Measurements from ENCODE around the gene MAFG. TPM values are rescaled to one million over a fixed set of nuclear protein-coding genes. Genes with fewer than 3 reads are reported as not detected.

The MAFG gene
- total RNA-seq, 1 experiment from 2014 or later: 36.1 TPM

- BruUV-seq (replicated peaks): no TSS peak
These were observed 14.6 kb upstream of the MAFG start for GRCh38 chr17:81942167-81942553.

DNA sequence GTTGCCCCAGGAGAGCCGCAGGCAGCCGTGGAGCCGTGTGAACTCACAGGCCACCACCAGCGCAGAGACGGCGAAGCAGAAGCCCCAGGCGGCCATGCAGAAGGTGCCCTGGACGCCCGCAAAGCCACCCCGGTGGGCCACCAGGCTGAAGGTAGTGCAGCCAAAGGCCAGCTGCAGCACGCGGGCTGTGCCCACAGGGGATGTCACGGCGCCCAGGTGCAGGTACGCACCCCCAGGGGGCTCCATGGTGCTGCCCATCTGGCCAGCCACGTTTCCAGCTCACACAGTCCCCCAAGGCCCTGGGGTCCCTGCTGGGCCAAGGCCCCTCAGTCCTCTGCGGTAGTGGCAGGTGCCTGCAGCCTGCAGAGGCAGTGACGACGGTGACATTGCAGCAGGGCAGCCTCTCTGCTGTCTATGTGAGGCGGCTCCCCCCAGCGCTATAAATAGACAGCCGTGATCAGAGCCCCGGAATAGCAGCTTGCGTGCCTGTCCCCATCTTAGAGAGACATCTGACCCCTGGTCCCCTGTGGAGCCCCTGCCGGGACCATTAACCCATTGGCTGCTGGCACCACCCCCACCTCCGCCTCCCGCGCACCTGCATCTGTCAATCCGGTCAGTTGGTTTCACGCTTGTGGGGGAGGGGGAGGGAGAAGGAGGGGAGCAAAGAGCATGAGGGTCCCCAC is 14.1 kb upstream of the MAFG start:
- Mint-ChIP-seq H3K4me1 (ENCODE audit: low read depth, unreplicated experiment) (peaks cover 7% of the 10 kb centered on the region), H3K9me3 (ENCODE audit: low read depth, unreplicated experiment) (no peaks in the 10 kb centered on the region), H3K27ac (ENCODE audit: unreplicated experiment) (no peak overlapping the region), H3K36me3 (ENCODE audit: insufficient read depth, unreplicated experiment) (peaks cover 18% of the 10 kb centered on the region), H3K27me3 (ENCODE audit: unreplicated experiment) (no peaks in the 10 kb centered on the region), H3K4me3 (ENCODE audit: low read depth, unreplicated experiment) (no peak overlapping the region)
- no peak for TF ChIP-seq CTCF (IDR thresholded peaks at IDR 0.05; ENCODE audit: unreplicated experiment)
- DNase-seq: no peak
- BruUV-seq (replicated peaks): no TSS peak
- intact Hi-C loops (cut with micrococcal nuclease; ENCODE audit: unreplicated experiment): no loop called here
- CTCF ChIA-PET: no interaction called here

More at GRCh38 chr17:81942167-81942553, 14.6 kb upstream of the MAFG start:
- Mint-ChIP-seq H3K4me1 (ENCODE audit: low read depth, unreplicated experiment) (peaks cover 7% of the 10 kb centered on the region), H3K27ac (ENCODE audit: unreplicated experiment) (no peak overlapping the region), H3K27me3 (ENCODE audit: unreplicated experiment) (no peaks in the 10 kb centered on the region), H3K4me3 (ENCODE audit: low read depth, unreplicated experiment) (no peak overlapping the region), H3K9me3 (ENCODE audit: low read depth, unreplicated experiment) (no peaks in the 10 kb centered on the region), H3K36me3 (ENCODE audit: insufficient read depth, unreplicated experiment) (peaks cover 12% of the 10 kb centered on the region)
- intact Hi-C loops (cut with micrococcal nuclease; ENCODE audit: unreplicated experiment): no loop called here
- no peak for TF ChIP-seq CTCF (IDR thresholded peaks at IDR 0.05; ENCODE audit: unreplicated experiment)
- no peak for DNase-seq
- CTCF ChIA-PET: no interaction called here

DNA sequence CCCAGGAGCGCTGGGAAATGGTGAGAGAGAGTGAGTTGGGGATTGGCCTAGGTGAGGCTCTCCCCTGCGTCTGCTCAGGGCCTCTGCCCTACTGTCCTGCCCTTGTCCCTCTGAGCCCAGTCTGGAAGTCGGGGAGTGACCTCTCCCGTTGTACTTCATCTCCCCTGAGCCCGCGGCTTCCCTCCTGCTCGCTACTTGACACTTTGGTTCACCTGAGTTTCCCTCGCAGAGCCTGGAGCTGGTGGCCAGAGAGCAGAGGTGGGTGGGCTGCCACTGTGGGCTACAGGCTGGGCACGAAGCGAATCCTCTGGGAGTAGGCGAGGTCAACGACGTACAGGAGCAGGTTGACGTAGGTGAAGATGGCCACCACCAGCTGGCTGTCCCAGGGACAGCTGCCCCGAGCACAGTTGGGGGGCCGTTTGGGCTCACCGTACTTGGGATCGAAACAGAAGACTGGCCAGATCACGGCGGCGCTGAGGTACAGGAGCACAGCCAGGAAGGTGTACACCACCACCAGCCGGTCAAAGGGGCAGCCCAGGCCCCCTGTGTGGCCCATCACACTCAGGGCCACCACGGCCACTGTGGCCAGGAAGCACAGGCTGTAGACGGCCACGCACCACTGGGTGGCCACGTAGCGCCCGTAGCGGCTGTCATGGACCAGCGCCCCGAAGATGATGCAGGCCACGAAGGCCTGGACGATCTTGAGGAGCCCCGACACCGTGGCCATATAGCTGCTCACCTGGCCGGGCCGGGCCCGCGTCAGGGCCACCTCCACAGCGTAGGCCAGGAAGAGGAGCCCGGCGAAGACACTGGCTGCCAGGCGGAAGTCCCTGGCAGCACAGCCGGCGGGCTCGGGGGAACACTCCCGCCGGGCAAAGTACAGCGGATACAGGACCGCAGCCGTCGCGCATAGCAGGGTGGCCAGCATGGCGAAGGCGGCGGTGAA is 13.3 kb upstream of the MAFG start:
- BruUV-seq (replicated peaks): no TSS peak
- intact Hi-C loops (cut with micrococcal nuclease; ENCODE audit: unreplicated experiment): no loop called here
- Mint-ChIP-seq H3K27ac (ENCODE audit: unreplicated experiment) (no peak overlapping the region), H3K27me3 (ENCODE audit: unreplicated experiment) (no peaks in the 10 kb centered on the region), H3K36me3 (ENCODE audit: insufficient read depth, unreplicated experiment) (peaks cover 26% of the 10 kb centered on the region), H3K9me3 (ENCODE audit: low read depth, unreplicated experiment) (no peaks in the 10 kb centered on the region), H3K4me3 (ENCODE audit: low read depth, unreplicated experiment) (no peak overlapping the region), H3K4me1 (ENCODE audit: low read depth, unreplicated experiment) (peaks cover 12% of the 10 kb centered on the region)
- no peak for TF ChIP-seq CTCF (IDR thresholded peaks at IDR 0.05; ENCODE audit: unreplicated experiment)
- no peak for DNase-seq
- CTCF ChIA-PET: interaction anchor here (0.6 kb wide), 1 partner anchor 14 kb away, joined by 3 read pairs; no protein-coding TSS in a partner anchor

- no peak for TF ChIP-seq CTCF (IDR thresholded peaks at IDR 0.05; ENCODE audit: unreplicated experiment)
- no peaks in the 10 kb centered on the region for H3K27me3 Mint-ChIP-seq (ENCODE audit: unreplicated experiment)
- intact Hi-C loops (cut with micrococcal nuclease; ENCODE audit: unreplicated experiment): no loop called here
- no peak for DNase-seq
- CTCF ChIA-PET: interaction anchor here (0.6 kb wide), 1 partner anchor 1082 kb away, joined by 5 read pairs; no protein-coding TSS in a partner anchor
- H3K36me3 Mint-ChIP-seq (ENCODE audit: insufficient read depth, unreplicated experiment): peaks cover 31% of the 10 kb centered on the region
- BruUV-seq (replicated peaks): no TSS peak
- H3K27ac Mint-ChIP-seq (ENCODE audit: unreplicated experiment): no peak overlapping the region
- peaks cover 16% of the 10 kb centered on the region for H3K4me1 Mint-ChIP-seq (ENCODE audit: low read depth, unreplicated experiment)
- H3K9me3 Mint-ChIP-seq (ENCODE audit: low read depth, unreplicated experiment): no peaks in the 10 kb centered on the region
- no peak overlapping the region for H3K4me3 Mint-ChIP-seq (ENCODE audit: low read depth, unreplicated experiment)
These were observed 12.4 kb upstream of the MAFG start for GRCh38 chr17:81939881-81940385.
